ENCODE measurements around the gene KCNMA1.

GRCh38 chr10:77545585-77545984 is 92.0 kb downstream of the KCNMA1 start:
- TF ChIP-seq CTCF (IDR thresholded peaks at IDR 0.05) (no peak), POLR2A (IDR thresholded peaks at IDR 0.05) (no peak), POLR2AphosphoS5 (IDR thresholded peaks at IDR 0.05) (no peak), EP300 (IDR thresholded peaks at IDR 0.05) (no peak)
